Thoracic aorta (tissue), 2 donors: ENCODE data around the gene ZSCAN10. TPM values are rescaled to one million over a fixed set of nuclear protein-coding genes. Genes with fewer than 3 reads are reported as not detected.

Experiments
- ATAC-seq: fragments of 150-250 bp; one replicate; pipeline ENCODE4 v1.8.0; 2017; ENCODE audit warnings: low read depth; ENCODE audit not compliant: insufficient number of reproducible peaks, low FRiP score
- DNase-seq: peaks from one replicate; pipeline ENCODE4 v3.0.0-alpha.2; 2020; ENCODE audit warnings: low spot score
- H3K27ac ChIP-seq, 2 donors: fragments of 200-600 bp; sonication (generic); 1 replicate in 1 of 2; 2 replicates in 1 of 2; pipeline ENCODE4 v1.5.1; 2016; ENCODE audit warnings: mild to moderate bottlenecking in 2 of 2, moderate library complexity in 2 of 2
- H3K27me3 ChIP-seq: fragments of 200-600 bp; sonication (generic); replicated peaks from 2 replicates; pipeline ENCODE4 v1.6.0; 2016; ENCODE audit warnings: mild to moderate bottlenecking; ENCODE audit not compliant: insufficient read depth
- H3K36me3 ChIP-seq: fragments of 200-600 bp; sonication (generic); one replicate; pipeline ENCODE4 v1.5.1; 2016
- H3K4me1 ChIP-seq, 2 donors: fragments of 200-600 bp; sonication (generic); 1 replicate in 1 of 2; 2 replicates in 1 of 2; pipeline versions ENCODE4 v1.5.1 to v1.6.0; 2016; ENCODE audit warnings: low read depth in 2 of 2, mild to moderate bottlenecking in 1 of 2; ENCODE audit not compliant: control insufficient read depth in 1 of 2
- H3K4me3 ChIP-seq: fragments of 200-600 bp; sonication (generic); 2 replicates; pipeline ENCODE4 v1.5.1; 2016; ENCODE audit warnings: mild to moderate bottlenecking
- H3K9me3 ChIP-seq: fragments of 200-600 bp; sonication (generic); 2 replicates; pipeline ENCODE4 v1.5.1; 2016
- total RNA-seq, 2 donors: library from RNA; depleted of rRNA; stranded (reverse); fragments of >200 nt; gene quantifications; one replicate each; pipeline versions ENCODE4 v1.1.0 to v1.2.3, GENCODE V29; 2016
- TF ChIP-seq, protein P1 (sequence below): fragments of 200-600 bp; sonication (generic); IDR thresholded peaks from one replicate; pipeline ENCODE4 v1.5.1; 2019; ENCODE audit warnings: antibody characterized with exemption

ZSCAN10 gene
- total RNA-seq, 2 donors from 2014 or later: not detected

DNA sequence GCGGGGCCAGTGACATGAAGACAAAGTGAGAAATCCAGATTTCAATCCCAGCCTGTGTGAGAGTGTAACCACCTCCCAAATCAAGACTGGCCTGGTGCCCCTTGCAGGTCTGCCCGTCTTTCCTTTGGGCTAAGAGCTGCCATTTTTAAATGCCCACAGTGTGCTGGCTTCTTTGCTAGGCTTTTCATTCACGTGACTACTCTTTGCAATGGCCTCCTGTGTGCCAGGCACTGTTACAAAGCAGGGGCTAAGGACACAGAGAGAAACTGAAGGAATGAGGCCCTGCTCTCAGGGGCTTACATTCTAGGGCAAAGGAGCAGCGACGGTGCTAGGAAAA, 269 bp upstream of the ZSCAN10 start:
- Histone ChIP-seq H3K27me3 (peaks cover 5% of the 10 kb centered on the region), H3K4me3 (no peak overlapping the region), H3K36me3 (no peaks in the 10 kb centered on the region), H3K4me1 (peaks cover 4 to 6% of the 10 kb centered on the region in 2 donors), H3K27ac (no peak overlapping the region), H3K9me3 (no peaks in the 10 kb centered on the region)
- no peak for ATAC-seq
- no peak for DNase-seq
- TF ChIP-seq, protein P1, sequence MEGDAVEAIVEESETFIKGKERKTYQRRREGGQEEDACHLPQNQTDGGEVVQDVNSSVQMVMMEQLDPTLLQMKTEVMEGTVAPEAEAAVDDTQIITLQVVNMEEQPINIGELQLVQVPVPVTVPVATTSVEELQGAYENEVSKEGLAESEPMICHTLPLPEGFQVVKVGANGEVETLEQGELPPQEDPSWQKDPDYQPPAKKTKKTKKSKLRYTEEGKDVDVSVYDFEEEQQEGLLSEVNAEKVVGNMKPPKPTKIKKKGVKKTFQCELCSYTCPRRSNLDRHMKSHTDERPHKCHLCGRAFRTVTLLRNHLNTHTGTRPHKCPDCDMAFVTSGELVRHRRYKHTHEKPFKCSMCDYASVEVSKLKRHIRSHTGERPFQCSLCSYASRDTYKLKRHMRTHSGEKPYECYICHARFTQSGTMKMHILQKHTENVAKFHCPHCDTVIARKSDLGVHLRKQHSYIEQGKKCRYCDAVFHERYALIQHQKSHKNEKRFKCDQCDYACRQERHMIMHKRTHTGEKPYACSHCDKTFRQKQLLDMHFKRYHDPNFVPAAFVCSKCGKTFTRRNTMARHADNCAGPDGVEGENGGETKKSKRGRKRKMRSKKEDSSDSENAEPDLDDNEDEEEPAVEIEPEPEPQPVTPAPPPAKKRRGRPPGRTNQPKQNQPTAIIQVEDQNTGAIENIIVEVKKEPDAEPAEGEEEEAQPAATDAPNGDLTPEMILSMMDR: no peak

DNA sequence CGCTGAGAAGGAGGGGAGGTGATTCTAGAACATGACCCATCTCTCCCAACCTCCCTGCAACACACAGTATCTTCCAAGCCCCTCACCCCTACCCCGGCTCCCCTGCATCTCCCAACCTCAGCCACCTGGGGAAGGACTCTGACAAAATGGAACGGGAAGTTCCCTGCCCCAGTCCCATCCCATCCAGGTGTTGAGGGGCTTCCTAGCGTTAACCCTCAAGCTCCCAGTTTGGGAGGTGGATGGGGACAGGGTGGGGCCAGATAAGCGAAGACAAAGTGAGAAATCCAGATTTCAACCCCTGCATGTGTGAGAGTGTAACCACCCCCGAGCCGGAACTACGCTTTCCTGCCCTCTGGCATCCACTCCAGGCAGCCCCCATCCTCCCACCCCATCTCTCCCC, 1.8 kb downstream of the ZSCAN10 start:
- H3K27ac ChIP-seq: no peak overlapping the region
- no peak for ATAC-seq
- no peak overlapping the region for H3K4me3 ChIP-seq
- H3K36me3 ChIP-seq: no peaks in the 10 kb centered on the region
- H3K27me3 ChIP-seq: peaks cover 5% of the 10 kb centered on the region
- TF ChIP-seq, protein P1: no peak
- peaks cover 4 to 6% of the 10 kb centered on the region in 2 donors for H3K4me1 ChIP-seq
- no peaks in the 10 kb centered on the region for H3K9me3 ChIP-seq
- DNase-seq: no peak

DNA sequence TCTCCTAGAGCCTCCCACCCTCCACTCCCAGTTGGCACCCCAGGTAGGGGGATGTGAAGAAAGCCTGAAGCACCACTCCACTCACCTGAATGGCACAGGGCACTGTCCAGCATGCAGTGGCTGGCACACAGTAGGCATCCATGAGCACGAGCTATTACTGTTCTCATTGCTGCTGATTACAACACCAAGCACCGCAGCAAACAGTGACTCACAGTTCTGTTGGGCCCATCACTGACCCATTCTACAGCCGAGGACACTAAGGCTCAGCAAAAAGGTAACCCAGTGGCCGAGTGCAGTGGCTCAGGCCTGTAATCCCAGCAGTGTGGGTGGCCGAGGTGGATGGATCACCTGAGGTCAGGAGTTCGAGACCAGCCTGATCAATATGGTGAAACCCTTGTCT, 2.7 kb downstream of the ZSCAN10 start:
- TF ChIP-seq, protein P1: no peak
- Histone ChIP-seq H3K36me3 (no peaks in the 10 kb centered on the region), H3K9me3 (no peaks in the 10 kb centered on the region), H3K4me1 (peaks cover 4 to 6% of the 10 kb centered on the region in 2 donors), H3K27ac (no peak overlapping the region), H3K4me3 (no peak overlapping the region), H3K27me3 (peaks cover 5% of the 10 kb centered on the region)
- no peak for ATAC-seq
- no peak for DNase-seq

DNA sequence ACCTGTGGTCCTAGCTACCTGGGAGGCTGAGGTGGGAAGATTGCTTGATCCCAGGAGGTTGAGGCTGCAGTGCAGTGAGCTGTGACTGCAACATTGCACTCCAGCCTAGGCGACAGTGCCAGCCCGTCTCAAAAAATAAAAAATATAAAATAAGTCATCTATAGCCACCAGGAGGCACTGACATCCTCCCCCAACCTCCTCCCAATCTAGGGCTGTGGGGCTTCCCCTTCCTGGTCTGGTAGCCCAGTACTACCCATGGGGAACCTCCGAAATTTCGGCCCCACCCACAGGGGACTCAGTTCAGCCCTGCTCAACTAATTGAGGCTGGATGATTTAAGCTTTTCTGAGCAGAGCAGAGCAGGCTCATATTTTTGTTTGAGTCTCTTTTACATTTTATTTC, 3.2 kb downstream of the ZSCAN10 start:
- Histone ChIP-seq H3K27me3 (peaks cover 3% of the 10 kb centered on the region), H3K27ac (no peak overlapping the region), H3K36me3 (no peaks in the 10 kb centered on the region), H3K4me1 (peaks cover 4 to 6% of the 10 kb centered on the region in 2 donors), H3K4me3 (no peak overlapping the region), H3K9me3 (no peaks in the 10 kb centered on the region)
- no peak for ATAC-seq
- TF ChIP-seq, protein P1: no peak
- DNase-seq: no peak

- no peak overlapping the region for H3K27ac ChIP-seq
- H3K4me3 ChIP-seq: no peak overlapping the region
- no peaks in the 10 kb centered on the region for H3K36me3 ChIP-seq
- no peaks in the 10 kb centered on the region for H3K27me3 ChIP-seq
- TF ChIP-seq, protein P1: no peak
- DNase-seq (no peak), ATAC-seq (no peak)
- H3K9me3 ChIP-seq: no peaks in the 10 kb centered on the region
- H3K4me1 ChIP-seq: no peaks in the 10 kb centered on the region
Observed at GRCh38 chr16:3094289-3095027, 4.6 kb downstream of the ZSCAN10 start.
